Stimulated activated CD4-positive, alpha-beta T cell treated with anti-CD3 and anti-CD28 coated beads, Interleukin-12 subunit alpha, Interleukin-12 subunit beta, amount 100 ng/mL, for 48 hours (primary cell): ENCODE data around the gene MLLT1.

Experiments used
- DNase-seq, 3 donors: peaks; one replicate each; pipeline ENCODE4 v3.0.0-alpha.2; 2020; ENCODE audit warnings: low read depth in 2 of 3, low spot score in 1 of 3

Gene MLLT1

DNA sequence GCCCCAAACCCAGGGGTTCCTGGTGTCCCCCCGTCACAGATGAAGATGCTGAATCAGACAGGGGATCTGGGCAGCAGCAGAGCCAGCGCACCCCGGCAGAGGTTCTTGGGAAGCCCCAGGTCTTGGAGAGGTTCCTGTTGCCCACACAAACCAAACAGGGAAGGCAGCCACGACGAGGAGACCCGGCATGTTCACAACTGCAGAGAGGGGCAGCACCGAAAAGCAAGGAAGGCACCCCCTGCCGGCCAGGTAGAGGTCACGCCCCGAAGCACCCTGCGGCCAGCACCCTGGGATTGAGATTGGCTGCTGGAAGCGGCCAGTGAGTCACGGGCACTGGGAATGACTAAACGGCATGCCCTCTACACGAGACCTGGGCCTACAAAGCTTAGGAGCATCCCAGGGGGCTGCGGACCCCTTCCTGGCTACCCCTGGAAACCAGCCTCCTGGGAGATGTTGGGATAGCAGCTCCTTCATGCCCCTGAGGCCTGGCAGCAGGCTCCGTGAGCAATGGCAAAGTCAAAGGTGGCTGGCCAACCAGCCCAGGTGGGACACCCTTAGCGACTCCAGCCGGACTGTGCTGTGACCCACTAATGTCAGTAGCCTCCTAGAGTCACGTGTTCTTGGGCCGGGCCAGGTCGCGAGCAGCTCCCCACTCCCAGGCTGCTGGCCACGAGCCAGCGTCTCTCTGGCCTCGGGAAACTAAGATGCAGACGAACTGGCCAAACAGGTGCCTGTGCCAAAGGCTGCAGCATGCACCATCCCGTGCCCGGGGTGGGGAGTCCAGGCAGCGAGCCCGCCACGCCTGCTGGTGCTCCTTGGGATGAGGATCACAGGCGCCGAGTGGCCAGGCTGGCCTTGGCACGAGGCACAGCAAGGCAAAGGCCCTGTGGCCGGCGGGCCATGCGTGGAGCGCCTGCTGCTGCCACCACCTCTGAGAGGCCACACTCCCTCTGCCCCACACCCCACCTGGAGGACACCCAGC is 43.2 kb downstream of the MLLT1 start:
- no peak for DNase-seq

DNA sequence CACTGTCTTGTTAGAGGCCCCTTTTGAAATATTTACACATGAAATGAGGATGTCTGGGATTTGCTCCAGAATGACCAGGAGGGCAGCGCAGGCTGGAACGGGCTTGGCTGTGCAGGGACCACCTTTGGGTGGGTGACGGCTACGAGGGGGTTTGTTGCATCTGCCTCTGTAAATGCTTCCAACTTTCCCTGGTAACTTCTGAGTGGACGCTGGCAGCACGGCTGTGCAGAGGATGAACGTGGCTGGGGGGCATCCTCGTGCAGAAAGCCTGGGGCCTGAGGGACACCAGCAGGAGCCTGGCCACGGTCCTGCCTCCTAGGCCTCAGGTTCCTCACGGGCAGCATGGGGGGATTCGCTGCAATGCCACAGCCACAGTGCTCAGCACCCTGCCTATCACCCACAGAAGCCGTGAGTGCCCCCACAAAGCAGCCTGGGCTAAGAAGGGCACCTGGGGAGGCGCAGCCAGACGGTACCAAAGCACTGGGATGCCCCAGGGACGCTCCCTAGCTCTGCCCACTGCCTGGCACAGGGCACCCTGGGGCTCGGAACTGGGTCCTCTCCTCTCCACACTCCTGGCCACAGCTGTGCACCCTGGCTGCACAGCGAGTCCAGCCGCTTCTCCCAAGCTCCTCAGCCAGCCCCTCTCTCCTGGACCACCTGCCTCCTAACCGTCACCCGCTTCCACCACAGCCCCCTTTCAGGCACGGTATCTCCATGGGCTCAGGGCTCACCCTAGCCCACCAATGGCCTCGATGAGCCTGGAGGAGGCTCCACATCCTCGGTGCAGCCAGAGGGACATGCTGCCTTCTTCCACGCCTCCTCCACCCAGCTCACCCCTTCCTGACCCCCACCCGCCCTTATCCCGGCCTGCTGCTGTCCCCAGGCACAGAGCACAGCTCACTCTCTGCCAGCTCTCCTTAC is 44.5 kb downstream of the MLLT1 start:
- no peak for DNase-seq

DNA sequence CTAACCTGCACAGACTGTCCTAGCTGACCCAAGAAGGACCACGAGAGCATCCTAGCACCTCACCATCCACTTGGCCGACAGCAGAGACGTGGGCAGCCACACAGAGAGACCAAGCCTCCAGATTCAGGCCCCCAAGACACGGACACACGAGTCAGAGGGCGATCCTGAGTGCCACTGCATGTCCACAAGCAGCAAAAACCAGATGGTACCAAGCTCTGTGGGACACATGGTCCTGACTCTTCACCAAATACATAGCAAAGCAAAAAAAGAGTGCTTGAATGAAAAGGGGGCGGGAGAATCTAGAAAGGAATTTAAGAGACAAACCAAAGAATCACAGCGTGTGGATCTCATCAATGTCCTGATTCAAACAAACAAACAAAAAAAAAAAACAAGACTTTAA is 45.2 kb downstream of the MLLT1 start:
- DNase-seq, result no peak

DNA sequence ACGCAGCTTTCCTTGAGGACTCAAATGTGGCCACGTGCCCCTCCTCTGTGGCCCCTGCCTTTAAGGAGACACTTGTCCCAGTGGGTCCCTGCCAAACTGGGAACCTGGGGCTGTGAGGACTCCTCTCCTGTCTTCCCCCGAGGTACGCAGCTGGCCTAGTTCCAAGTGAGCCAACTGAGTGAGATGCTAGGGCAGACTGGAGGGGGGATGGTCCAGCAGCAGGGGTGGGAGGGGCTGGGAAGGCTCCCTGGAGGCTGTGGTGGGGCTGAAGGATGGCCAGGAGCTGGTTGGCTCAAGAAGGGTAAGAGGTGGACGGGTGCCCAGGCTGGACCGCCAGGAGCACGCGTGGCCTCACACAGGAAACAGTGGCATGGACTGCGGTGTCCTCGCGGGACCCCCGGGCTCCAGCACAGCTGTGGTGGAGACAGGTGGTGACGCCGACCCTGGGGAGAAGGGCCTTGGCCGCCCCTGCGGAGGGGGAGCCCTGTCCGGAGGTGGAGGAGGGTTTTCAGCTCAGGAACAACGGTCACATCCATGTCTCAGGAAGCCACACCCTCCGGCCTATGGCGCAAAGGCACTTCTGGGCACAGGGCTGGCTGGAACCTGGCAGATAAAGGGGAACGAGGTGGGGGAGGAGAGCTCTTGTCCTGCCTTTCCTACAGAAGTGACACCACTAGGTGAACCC is 45.8 kb downstream of the MLLT1 start:
- no peak for DNase-seq

DNA sequence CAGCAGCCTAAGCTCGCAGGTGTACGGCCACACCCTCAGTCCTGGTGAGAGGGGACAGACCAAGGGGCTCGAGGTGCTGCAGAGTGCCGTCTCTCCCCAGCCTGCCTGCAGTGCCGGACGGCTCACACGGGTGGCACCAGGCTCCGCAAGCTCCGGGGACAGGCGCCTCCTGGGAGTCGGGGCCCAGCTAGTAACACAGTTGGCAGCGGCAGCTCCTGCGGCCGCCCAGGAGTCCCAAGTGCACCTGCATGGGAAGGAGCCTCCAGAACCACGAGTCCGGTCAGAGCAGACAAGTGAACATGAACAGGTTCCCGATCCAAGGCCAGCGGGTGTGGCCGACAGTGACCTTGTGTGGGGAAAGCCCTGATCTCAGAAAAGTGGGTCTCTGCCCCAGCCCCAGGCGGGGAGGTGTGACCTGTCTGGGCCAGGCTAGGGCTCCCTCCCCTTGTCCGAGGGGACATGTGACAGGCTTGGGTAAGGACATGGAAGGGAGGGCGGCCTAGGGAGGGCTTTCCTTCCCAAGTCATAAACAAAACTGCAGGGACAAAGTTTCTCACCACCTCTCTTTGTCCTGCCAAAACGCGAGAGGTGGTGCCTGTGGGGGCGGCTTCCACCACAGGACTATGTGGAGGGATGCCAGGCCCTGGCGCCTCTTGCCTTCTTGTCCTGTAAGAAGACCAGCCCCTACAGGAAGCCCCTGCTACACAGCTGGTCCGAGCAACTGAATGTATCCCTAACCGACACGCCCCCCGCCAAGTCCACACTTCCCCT is 46.5 kb downstream of the MLLT1 start:
- no peak for DNase-seq

DNA sequence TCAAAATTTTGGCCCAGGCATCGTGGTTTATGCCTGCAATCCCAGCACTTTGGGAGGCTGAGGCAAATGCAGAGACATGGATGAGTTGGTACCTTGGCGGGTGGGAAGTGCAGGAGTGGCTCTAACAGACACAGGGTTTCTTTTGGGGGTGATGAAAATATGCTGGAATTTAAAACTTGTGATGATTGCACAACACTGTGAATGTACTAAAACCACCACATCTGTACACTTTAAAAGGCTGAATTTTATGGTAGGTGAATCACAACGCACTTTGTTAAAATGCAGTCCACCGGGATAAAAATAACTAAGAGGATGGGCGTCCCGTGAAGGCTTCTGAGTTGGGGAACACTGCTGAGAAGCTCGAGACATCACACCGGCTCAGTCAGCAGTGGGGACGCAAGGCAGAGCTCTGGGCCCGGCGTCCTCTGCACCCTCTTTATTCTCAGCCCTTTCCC is 47.1 kb downstream of the MLLT1 start:
- DNase-seq, result no peak

DNA sequence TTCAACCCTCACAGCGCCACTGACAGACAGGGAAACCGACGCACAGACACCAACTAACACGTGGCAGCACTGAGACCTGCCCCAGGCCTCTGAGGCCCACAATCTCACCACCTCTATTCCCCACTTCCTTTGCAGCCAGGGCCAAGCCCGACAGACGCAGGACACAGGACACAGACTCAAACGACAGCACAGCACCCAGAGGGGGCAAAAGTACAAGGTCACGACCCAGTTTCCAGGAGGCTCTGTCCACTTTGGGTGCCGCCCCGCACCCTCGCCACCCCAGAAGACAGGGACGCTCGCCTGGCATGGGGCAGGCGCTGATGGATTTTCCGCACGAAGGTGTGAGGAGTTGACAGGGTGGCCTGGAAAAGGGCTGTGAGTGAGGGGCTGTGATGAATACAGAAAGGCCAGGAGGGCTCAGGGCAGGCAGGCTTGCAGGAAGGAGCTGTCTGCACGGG is 48.8 kb downstream of the MLLT1 start:
- no peak for DNase-seq

DNA sequence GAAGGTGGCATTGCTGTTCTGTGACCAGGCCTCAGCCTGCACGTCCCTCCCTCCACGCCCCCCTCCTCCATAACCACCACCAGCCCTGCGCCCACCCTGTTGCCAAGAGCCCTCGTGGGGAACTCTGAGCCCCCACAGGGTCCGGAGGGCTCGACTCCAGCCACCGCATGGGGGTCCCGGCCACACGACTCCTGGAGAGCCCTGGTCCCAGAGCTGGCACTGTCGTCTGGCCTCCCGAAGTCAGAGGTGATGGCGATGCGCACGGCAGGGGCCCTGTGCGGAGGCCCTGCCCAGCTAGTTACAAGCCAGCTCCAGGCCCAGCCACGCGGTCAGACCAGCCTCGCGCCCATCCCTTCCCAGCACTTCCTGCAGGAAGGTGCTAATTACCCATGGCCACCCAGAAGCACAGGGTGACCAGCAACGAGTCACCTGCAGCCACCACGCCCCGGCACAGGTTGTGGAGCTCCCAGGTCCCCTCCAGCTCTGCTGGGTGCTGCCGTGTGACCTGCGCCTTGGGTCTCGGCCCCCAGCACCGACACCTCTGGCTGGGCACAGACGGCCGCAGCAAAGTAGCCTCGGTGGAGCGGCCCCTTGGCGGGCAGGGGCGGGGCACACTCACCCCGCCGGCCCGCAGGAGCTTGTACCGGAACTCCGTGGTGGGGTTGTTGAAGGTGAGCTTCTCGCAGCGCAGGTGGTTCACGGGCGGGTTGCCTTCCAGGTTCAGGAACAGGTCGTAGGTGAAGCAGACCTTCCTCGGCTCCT is 49.6 kb downstream of the MLLT1 start:
- DNase-seq, result no peak

DNA sequence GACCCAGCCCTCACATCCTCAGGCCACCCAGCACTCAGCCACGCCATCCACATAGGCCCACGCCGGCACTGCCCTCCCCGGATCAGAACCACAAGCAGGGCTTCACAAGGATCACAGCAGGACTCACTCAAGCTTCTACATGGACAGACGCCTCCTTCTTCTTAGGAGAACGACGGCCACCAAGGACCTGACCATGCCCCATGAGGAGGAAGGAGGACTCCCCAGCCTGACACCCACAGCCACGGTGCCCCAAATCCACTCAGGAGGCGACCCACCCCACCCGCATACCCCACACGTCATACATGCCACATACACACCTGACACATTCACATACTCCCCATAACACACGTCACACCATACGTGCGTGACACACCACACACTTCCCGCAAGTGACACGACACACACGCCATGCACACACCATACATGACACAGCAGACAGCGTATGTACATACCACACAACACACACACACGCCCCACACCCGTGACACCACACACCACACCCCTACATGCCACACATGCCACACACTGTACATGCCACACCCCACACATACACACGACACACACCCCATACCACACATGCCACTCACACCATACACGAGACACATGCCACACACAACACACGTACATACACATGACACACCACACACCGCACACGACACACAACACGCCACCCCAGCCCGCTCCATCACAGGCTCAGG is 50.4 kb downstream of the MLLT1 start:
- DNase-seq, result no peak

DNA sequence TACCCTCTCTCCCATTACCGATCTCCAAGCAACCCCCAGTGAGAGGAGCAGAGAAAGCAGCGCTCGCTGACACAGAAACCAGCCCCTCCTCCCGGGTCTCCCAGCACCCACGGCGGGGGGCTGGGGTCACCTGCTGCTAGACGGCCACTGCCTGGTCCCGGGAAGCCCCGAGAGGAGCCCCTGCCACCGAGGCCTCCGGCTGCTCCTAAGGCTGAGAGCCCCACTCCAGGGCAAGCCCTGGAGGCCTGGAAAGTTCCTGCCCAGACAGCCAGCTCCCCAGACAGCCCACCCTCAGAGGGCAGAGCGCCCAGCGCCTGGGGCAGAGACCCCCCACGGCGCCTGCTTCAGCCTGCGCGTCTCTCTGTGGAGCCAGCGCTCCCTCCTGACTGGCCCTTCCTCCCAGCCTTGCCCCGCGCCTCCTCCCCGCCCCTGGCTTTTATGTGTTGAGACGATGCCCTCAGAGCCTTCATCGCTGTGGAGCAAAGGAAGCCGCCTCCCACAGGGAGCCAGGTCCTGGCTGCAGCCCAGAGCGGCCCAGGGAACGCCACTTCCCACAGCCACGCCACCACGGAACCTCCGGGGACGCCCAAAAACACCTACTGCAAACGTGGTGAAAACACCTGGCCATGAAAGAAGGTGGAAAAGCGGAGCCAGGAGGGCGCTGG is 51.1 kb downstream of the MLLT1 start:
- no peak for DNase-seq

DNA sequence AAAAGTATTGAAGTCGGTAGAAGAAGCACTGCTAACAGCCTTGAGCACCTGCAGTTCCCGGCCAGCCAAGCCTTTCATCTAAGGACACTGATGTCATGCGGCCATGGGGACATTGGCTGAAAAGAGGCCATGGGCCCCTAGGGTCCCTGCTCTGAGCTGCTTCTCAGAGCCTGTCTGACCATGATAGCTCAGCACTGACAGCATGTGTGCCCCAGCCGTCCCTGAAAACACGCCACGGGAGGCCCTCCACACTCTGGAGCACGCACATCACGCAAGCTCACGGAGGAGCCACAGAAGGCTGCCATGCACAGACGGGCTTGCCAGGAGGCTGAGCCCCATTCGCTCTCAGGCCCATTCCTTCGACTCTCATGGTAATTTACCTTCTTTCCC is 51.8 kb downstream of the MLLT1 start:
- DNase-seq, result no peak

DNA sequence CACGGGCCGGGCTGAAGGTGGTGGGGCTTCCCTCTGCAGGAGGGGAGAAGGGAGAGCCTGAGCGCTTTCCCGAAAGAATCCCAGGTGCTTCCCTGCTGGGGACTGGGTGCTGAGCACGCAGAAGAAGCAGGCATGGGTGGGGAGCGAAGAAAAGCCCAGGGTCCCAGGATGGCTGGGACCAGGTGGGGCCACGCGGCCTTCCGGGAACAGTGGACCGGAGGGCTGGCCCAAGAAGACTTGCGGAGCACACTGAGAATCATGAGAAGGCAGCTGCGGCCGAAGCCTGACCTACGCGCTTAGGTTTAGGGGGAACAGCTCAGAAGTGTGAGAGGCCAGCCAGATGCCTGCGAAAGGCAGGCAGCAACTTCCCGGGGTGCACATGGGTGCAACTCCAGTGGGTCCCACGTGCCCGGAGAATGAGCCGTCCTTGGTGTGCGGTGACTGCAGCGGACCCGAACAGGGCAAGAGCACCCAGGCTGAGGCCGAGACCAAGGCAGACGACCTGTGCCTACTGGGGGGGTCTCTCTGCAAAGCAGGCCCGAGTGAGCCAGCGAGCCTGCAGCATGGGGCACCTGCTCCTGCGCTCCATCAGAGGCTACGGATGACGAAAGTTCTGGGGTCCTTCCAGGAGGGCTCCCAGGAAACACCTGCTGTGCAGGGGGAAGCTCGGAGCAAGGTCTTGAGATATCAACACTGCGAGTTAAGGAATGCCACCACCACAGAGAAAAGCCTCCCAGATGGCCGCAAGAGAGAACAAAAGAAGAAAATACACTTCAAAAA is 52.4 kb downstream of the MLLT1 start:
- no peak for DNase-seq

DNA sequence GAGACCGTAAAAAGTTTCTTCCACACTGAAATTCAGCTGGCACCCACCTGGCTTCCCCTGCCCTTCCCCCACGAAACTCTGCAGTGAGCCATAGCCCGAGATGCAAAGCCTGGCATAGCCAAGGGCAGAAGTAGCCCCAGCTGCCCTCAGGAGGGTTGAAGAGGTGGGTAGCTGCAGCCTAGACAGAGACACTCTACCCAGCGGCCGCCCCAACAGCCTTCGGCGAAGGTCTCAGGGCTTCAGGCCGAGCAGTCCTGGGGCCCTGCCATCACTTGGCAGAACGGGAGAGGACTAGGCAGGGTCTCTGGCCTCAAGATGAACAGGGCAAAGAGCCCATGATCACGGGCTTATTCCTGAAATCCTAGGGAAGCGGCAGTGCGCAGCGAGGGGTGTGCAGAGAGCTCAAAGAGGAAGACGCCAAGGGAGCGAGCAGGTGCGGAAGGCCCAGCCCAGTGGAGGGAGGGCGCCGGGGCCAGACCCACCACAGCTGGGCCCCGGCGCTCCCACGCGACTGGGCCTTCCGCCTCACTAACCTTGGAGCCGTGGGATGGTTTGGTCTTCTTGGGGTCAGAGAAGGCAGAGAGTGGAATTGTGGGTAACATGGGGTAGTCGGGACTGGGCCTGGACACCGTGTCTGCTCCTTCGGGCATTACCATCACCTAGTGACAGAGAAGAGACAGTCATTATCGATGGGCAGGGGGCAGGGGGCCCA is 53.2 kb downstream of the MLLT1 start:
- DNase-seq, result no peak

DNA sequence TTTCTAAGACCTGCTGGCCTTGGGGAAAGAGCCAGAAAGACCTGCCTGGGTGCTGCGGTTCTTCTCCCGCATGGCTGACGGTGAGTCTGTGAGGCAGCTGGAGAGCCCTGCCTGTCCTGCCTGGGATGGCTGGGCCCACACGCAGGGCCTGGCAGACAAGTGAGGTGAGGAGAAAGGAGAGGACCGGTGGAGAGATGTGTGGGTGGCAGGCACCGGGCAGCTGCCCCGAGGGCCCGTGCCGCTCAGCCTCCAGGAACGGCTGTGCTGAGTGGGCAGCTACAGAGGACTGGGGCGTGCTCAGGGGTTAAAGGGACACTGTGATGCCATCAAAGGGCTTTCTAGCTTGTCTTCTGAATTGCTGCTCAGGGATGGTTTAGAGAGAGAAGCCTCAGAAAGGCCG is 53.8 kb downstream of the MLLT1 start:
- DNase-seq, result no peak

DNA sequence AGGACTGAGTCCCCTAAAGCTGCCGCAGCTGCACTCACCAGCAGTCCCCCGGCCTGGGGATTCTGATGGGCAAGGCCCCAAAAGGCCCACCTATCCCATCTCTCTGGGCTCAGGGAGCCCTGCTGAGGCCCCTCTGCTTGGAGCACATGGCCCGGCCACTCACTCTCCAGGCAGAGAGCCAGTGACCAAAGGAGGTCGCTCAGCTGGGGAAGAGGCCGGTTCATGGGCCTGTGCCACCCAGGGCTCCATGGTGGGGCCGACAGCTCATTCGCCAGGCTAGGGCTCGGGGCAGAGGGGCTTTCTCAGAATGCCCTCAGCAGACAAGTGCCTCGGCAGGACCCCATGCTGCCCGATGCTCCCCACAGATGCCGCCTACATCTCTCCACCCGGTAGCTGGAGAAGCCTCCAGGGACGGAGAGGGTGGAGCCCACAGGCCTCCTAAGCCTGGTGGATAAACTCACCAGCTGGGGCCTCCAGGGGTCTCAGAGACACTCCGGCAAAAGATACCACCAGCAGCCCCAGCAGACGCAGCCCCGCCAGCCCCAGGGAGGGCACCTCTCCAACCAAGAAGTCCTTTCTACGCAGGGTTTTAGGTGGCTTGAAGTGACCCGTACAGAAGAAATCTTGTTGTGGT is 54.4 kb downstream of the MLLT1 start:
- DNase-seq, result no peak

DNA sequence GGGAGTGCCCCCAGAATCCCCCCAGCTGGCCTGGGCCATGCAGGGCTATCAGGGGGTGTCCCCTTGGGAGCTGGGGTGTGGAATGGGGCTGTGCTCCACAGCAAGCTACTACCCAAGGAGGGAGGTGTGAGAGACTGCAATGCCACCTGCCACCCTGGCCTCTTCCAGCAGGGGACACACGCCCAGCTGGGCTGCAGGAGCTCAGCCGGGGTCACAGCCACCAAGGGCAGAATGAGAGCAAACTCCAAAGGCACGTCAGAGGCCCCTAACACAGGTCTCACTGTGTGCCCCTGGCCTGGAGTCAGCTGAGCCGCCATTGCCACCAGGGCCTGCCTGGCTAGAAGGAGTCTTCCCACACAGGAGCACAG is 55.5 kb downstream of the MLLT1 start:
- DNase-seq, result no peak
